ENCODE results near the gene SMIM27. TPM values are rescaled to one million over a fixed set of nuclear protein-coding genes. Genes with fewer than 3 reads are reported as not detected.

SMIM27 gene
- total RNA-seq, 1 experiment from 2014 or later, result 15.7 TPM

GRCh38 chr9:32596096-32596865 lies 44.2 kb downstream of the SMIM27 start:
- no CpG with 5 or more reads among the region's 4 CpGs for WGBS (ENCODE audit: extremely low coverage, insufficient read length, low lambda C conversion rate)
- no peaks in the 10 kb centered on the region for H3K4me1 Mint-ChIP-seq
- no peak for TF ChIP-seq CTCF (conservative IDR thresholded peaks at IDR 0.05)
- H3K79me1 ChIP-seq (ENCODE audit: insufficient read depth, low read depth, low read length, poor library complexity, severe bottlenecking), result no peaks in the 10 kb centered on the region
- H3K4ac ChIP-seq (ENCODE audit: low read depth, low read length), result no peak overlapping the region
- no peaks in the 10 kb centered on the region for H3K4me1 ChIP-seq (ENCODE audit: insufficient read depth, low read length)
- H4K5ac ChIP-seq (ENCODE audit: insufficient read length, low read depth, low read length), result no peak overlapping the region
- no peak overlapping the region for H3K56ac ChIP-seq (ENCODE audit: insufficient read length, low read depth, low read length)
- no peak overlapping the region for H3K4me2 ChIP-seq (ENCODE audit: insufficient read depth, insufficient read length, low read length)
- H3K9ac ChIP-seq (ENCODE audit: extremely low read depth, insufficient read length, low read length), result no peak overlapping the region
- no peaks in the 10 kb centered on the region for H4K20me1 ChIP-seq (ENCODE audit: control insufficient read depth, insufficient read depth, insufficient read length)
- H2BK120ac ChIP-seq (ENCODE audit: low read depth, low read length, poor library complexity, severe bottlenecking), result no peak overlapping the region
- no peak overlapping the region for H2BK5ac ChIP-seq (ENCODE audit: insufficient read length, low read length)
- H4K91ac ChIP-seq (ENCODE audit: insufficient read length, low read depth, low read length), result no peak overlapping the region
- no peak overlapping the region for H3K18ac ChIP-seq (ENCODE audit: insufficient read length, low read depth, low read length)
- H3K79me2 ChIP-seq (ENCODE audit: insufficient read depth, low read length), result no peaks in the 10 kb centered on the region
- no peak overlapping the region; a peak in 1 of 7 replicates for H3K27ac Mint-ChIP-seq
- no peaks in the 10 kb centered on the region for H3K9me3 ChIP-seq (ENCODE audit: control insufficient read depth, low read depth, low read length)
- peaks cover 0 to 43% of the 10 kb centered on the region in 2 experiments; a peak in 2 of 5 replicates for H3K9me3 Mint-ChIP-seq
- H2AFZ ChIP-seq (ENCODE audit: low read length), result no peak overlapping the region
- H3K36me3 Mint-ChIP-seq (ENCODE audit: insufficient read depth in 1 of 3, low read depth in 3 of 3), result no peaks in the 10 kb centered on the region
- H3K27me3 Mint-ChIP-seq (ENCODE audit: low read depth), result peaks cover 6% of the 10 kb centered on the region; the same call in 1 of the 2 replicates
- no peak overlapping the region for H2AK5ac ChIP-seq (ENCODE audit: insufficient read length, low read length)
- no peak overlapping the region for H3K23ac ChIP-seq (ENCODE audit: insufficient read length, low read depth, low read length)
- no peak overlapping the region for H3K27ac ChIP-seq (ENCODE audit: insufficient read length, low read depth, low read length)
- H2BK20ac ChIP-seq (ENCODE audit: low read depth, low read length, poor library complexity, severe bottlenecking), result no peak overlapping the region
- no peak for DNase-seq
- no peak overlapping the region for H3K14ac ChIP-seq (ENCODE audit: insufficient read depth, low read length)
- no peak overlapping the region for H3K4me3 Mint-ChIP-seq
- H4K8ac ChIP-seq (replicated peaks; ENCODE audit: insufficient read length, low read depth, low read length), result no peak overlapping the region
- no peak overlapping the region for H3T11ph ChIP-seq (ENCODE audit: low read length)
- H2BK15ac ChIP-seq (ENCODE audit: low read depth, low read length), result no peak overlapping the region
- no peaks in the 10 kb centered on the region for H3K27me3 ChIP-seq (ENCODE audit: insufficient read depth, low read length)
- no peak overlapping the region for H2BK12ac ChIP-seq (ENCODE audit: insufficient read length, low read depth, low read length)
- no peaks in the 10 kb centered on the region for H3K23me2 ChIP-seq (ENCODE audit: insufficient read length, low read depth, low read length, poor library complexity, severe bottlenecking)
